Embryonic facial prominence (tissue), 1 donor: Measurements from ENCODE around the gene AUP1.
"Not testable (repeated sequence)": the region's sequence is repeated elsewhere in the genome, so short reads cannot be mapped to it uniquely, and the experiment has no call there.

Experiments
- DNase-seq: peaks from one replicate; pipeline ENCODE4 v3.0.0-alpha.2; 2016; ENCODE audit errors: extremely low spot score

AUP1 gene

DNA sequence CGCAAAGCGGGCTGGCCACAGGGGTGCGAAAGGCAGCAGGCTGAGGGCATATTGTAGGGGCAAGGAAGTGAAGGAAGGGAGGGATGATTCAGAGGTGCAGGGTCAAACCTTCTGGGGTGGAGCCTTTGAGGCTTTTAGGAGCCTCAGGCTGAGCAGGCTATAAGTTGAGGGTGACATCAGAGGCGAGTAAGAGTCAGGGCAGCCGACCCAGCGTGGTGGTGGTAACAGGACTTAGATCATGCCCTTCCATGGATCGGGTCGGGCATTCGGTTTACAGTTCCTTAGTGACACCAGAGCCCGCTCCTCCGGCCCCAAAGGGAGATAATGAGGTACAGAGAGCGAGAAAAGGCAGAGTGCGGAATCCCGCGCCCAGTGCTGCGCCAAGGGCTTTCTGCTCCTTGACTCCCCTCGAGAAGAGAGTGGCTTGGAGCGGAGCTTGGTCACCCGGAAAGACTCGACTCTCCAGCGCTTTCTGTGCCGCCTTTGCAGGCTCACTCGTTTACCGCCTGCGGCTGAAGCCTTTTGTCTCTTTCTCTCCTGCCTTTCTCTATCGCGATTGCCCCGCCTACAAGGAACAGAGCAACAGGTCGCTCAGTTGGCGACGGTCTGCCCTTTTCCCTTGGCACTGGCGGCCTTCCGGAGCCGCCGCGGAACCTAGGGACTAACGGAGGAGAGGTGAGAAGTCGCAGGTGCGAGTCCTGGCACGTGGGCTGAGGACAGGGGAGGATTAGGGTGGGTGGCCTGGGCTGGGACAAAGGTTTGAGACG, 30.8 kb downstream of the AUP1 start:
- no peak for DNase-seq

DNA sequence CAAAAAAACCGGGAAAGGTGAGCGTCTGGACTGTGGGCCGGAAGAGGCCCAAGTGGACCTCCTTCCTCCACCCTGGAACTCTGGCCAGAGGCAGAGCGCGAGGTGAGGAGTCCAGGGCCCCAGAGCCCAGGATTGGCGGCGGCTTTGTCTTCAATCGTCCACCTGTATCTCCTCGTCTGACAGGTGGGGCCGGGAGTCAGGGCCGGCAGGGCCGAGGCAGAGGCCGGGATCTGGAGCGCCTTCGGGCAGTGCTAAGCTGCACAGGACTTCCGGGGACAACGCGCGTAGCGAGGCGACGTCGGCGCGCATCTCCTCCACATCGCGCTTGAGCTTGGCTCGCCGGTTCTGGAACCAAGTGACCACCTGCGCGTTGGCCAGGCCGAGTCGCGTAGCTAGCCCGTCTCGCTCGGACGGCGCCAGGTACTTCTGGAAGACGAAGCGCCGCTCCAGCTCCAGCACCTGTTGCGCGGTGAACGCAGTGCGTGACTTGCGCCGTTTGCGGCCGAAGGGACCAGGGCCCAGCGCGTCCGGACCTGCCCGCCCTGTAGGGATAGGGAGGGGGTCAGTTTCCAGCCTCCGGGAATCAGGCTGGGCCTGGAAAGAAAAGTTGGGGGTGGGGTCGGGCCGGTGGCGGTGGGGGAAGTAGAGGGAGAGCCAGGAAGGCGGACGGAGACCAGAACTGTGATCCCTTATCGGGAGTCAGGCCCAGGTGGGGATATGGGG, 31.6 kb downstream of the AUP1 start:
- DNase-seq: no peak

DNA sequence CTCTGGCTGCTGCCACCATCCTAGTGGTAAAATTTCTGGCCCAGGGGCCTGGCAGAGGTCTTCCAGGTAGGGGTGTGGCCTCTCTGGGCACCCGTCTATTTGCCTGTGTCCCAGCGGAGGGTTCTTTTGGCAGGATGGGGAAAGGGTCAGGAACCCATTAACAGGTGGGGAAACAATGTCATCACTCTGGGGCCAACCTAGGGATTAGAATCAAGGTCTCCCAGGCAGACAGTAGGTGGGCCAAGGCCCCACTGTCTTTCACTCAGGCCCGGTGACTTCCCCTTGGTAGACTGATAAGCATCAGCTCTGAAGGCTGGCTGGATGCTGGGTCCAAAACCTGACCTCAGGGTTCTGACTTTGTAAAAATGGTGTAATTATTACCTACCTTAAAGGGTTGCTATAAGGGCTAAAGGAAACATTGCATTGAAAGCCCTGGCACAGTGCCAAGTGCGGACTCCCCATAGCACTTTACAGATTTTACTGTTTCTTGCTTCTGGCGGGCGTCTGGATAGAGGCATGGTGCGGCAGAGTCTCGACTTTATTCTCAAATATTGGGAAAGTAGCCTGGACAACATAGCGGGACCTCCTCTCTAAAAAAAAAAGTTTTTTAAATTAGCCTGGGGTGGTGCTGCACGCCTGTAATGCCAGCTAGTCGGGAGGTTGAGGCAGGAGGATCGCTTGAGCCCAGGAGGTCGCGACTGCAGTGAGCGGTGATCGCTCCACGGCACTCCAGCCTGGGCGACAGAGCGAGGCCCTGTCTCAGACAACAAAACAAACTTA, 32.3 kb downstream of the AUP1 start:
- no peak for DNase-seq

DNA sequence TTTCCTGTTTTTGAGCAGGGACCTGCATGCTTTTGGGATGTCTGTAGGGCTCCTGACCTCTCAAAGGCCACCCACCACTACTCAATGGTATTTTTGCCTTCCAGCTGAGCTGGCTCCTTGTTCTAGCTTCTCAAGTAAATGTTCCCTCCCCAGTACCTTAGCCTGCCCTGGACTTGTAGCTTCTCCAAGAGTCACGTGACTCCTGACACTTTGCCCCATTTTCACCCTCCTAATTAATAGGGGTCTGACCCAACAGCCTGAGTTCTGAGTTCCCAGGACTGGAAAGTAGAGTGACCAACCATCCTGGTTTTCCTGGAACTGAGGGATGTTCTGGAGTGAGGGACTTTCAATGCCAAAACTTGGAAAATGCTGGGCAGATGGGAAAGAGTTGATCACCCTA, 34.1 kb downstream of the AUP1 start:
- DNase-seq: no peak

DNA sequence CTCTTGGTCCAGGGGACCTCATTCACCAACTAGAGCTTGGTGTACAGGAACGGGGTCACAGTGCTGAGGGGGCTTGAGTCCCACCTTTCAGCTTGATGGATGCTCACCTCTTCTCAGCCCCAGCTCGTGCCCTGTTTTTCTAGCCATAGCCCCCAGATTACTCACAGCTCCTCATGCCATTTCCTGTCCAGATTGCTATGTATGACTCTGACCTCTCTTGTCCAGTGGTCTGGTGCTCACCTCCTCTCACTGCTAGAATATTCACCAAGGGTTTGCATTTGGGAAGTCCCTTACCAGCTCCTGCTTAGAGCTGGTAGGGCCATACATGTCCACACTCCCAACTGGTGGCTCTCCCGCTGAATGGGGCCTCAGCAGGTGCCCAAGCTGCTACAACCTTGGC, 36.0 kb downstream of the AUP1 start:
- no peak for DNase-seq

DNA sequence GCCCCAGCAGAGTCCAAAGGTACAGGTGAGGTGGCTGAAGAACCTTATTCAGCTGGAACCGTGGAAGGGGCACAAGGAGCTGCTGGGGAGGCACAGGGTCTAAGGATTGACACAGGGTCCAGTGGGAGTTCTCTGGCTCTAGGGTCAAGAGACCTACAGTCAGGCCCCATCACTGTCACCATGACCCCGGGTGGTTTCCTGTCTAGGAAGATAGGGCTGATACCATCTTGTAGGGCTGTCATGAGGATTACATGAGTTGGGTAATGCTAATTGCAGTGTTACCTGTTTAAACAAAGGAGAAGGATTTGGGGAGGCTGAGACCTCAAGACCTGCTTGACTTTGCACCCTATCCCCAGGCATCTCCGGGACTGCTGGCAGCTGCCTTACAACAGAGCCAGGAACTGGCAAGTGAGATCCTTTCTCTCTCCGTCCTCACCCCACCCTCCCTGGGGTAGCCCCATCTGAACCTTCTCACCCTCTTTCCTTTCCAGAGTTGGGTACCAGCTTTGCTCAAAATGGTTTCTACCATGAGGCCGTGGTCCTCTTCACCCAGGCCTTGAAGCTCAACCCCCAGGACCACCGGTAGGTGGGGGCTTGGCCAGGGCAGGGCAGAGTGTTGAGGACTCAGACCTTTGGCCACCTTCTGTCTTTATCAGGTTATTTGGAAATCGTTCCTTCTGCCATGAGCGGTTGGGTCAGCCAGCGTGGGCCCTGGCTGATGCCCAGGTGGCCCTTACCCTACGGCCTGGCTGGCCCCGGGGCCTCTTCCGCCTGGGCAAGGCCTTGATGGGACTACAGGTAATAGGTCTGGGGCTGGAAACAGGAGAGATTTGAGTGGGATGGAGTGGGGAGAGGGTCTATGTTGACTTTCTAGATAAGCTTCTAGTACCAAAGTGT, 37.6 kb downstream of the AUP1 start:
- DNase-seq: no peak

DNA sequence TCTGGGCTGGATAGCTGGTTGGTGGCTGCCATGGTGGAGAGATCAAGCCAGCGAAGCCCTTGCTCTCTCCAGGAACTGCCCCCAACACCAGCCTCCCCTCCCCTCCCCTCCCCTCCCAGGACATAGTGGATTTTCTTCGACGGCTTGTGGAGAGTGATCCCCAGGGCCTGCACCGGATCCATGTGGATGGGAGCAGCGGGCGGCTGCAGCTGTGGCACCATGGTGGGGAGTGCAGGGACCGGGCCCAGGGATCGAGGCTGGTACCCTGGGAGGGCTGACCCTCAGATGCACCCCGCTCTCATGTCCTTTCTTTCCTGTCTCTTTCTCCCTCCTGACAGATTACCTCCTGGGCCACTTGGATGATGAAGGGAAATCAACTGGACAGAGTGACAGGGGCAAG, 39.6 kb downstream of the AUP1 start:
- no peak for DNase-seq

DNA sequence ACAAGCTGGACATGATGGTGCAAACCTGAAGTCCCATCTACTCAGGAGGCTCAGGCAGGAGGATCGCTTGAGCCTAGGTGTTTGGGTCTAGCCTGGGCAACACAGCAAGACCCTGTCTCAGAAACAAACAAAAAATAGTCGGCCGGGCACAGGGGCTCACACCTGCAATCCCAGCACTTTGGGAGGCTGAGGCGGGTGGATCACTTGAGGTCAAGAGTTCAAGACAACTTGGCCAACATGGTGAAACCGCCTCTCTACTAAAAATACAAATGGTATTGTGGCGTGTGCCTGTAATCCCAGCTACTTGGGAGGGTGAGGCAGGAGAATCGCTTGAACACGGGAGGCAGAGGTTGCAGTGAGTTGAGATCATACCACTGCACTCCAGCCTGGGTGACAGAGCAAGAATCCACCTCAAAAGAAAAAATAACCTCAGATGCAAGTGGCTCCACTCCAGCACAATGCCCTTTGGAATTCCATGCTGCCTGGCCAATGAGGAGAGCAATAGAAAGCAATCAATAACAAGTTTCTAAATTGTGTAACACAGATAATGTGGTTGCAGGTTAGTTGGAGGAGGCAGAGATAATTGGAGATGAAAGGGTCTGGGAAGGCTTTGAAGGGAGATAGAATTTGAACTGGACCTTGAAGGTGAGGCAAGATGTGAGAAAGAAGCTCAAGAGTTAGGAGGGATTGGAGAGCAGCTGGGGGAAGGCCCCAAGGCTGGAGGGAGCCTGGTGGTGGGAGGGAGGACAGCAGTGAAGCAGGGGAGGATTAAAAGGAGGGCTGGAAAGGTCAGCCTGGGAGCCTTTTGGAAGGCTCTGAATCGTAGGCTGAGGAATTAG, 40.6 kb downstream of the AUP1 start:
- DNase-seq: no peak

DNA sequence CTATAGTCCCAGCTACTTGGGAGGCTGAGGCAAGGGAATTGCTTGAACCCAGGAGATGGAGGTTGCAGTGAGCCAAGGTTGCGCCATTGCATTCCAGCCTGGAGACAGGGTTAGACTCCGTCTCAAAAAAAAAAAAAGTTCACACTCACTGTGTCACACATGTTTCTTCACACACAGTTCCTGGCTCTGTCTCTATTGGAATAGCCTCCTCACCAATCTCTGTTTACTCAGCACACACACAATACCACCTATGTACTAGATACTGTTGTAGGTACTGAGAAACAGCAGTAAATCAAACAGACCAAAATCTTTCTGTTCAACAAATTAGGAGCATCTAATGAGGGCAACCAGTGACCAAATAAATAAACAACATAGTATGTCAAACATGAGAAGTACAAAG, 43.4 kb downstream of the AUP1 start:
- DNase-seq: no peak

DNA sequence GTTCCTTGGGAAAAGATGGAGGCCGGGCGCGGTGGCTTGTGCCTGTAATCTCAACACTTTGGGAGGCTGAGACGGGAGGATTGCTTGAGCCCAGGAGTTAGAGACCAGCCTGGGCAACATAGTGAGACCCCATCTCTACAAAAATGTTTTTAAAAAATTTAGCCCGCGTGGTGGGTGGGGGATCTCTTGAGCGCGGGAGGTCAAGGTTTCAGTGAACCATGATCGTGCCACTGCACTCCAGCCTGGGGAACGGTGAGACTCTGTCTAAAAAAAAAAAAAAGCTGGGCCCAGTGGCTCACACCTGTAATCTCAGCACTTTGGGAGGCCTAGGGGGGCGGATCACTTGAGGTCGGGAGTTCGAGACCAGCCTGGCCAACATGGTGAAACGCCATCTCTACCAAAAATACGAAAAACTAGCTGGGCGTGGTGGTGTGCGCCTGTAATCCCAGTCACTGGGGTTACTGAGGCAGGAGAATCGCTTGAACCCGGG, 45.8 kb downstream of the AUP1 start:
- not testable (repeated sequence) for DNase-seq

DNA sequence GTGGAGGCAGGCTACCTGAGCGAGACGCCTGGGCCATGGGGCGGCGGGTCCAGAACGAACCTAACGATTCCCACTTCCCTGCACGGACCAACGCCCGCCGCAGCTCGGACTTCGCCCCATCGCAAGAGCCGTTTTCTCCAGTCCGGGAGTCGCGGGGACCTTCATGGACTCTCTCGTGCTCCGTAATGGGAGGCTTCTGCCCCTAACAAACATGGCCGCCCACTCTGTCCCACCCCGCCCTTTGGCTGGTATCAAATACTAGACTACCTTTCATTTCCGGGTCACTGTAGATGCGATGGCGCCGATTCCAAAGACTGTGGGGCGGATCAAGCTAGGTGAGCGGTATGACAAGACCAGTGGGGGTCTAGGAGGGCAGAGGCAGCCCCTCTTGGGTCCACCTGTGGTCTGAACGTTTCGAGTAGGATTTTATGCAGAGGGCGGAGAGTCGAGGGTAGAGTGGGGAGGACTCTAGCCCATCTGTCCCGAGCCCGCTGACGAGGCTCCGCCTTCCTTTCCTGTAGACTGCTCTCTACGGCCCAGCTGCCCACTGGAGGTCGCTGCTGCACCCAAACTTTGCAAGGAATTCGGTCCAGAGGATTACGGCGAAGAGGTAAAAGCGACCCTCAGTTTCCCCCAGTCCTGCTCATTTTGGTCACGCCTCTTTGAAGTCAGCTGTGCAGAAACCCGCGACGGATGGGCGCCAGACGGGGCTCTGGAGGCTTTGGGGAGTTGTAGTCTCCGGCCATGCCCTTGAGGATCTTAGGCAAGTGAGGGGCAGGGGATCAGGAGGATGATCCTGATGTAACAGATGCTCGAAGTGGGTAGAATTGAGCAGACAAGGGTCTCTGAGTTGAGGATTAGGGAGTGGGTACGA, 46.5 kb downstream of the AUP1 start, which contains the start of the genes CCDC142 and TTC31:
CCDC142 (minus strand) TSS at position 198 of the 874 bp plus-strand sequence; CDS start at position 37, 161 bp downstream.
TTC31 (plus strand) TSS at position 281 of the 874 bp plus-strand sequence; CDS start at position 296, 15 bp downstream.
- peak; percentile 95 for DNase-seq

DNA sequence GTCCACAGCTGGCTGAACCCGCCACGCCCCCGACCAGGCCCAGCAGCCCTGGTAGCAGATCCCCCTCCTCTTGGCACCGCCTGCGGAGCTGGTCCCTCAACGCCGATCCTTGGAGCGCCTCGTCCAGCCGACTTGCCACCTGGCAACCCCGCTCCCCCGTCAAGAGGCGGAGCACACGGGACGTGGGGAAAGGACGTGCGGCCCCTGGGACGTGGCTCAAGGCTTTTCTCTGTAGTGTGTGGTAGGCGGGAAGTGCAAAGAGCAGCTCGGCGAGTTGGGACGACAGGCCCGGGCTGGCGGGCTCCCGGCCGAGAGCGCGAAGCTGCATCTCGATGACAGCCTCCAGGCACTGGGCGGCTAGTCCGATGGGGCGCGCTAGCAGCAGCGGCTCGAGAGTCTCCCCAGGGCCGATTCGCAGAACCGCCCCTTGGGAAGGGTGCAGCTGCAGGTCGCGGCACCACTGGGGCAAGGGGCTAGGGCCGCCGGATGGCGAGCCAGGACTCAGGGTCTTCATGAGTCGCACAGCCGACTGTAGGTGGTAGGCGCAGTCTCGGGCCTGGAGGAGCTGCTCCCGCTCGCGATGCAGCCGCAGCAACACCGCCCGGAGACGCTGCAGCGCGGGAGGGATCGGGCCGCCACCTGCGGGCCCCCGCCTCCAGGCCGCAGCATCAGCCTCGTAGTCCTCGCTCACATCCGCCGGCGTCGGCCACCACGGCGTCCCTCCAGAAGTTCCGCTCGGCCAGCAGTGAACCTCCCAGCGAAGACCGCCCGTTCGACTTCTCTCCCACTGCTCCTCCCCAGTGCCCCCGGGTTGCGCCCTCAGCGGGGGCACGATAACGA, 47.3 kb downstream of the AUP1 start:
- DNase-seq: no peak

DNA sequence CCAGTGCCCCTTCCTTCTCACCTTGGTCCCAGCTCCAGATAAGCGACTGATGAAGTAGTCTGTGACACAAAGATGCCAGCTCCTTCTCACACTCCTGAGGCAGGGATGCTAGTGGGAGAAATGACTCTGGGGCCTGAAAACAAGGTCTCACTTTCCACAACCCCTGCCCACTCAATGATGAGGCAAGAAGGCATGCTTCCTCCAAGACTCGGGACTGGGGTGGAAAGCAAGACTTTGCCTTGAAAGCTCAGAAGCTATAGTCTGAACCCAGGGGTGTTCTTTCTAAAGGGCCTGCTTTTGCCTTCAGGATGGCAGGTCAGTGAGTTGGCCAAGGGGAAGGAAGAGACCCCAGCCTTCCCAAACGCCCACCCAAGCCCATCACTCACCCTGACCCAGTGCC, 48.1 kb downstream of the AUP1 start:
- DNase-seq: no peak
